Adrenal gland (tissue), 5 donors: ENCODE results near the gene SUCLG2.

Experiments used
- POLR2A ChIP-seq, 2 donors: fragments of 450-650 bp; IDR thresholded peaks; one replicate each; pipeline ENCODE4 v1.6.1; 2017; ENCODE audit warnings: antibody characterized with exemption in 2 of 2, mild to moderate bottlenecking in 2 of 2, moderate library complexity in 1 of 2
- TF ChIP-seq, protein P1 (sequence below), 6 experiments: fragments of 450-650 bp in 4 of 6; fragments of 200-600 bp in 2 of 6; sonication (generic) in 1 of 6; IDR thresholded peaks; 1 replicate in 5 of 6; 2 replicates in 1 of 6; pipeline versions ENCODE4 v1.5.1 to v1.8.0; 2016 to 2021; ENCODE audit warnings: antibody characterized with exemption in 6 of 6, mild to moderate bottlenecking in 2 of 6, moderate library complexity in 1 of 6
- donor health status: DM: no; HTN: no; CAD: no.

DNA sequence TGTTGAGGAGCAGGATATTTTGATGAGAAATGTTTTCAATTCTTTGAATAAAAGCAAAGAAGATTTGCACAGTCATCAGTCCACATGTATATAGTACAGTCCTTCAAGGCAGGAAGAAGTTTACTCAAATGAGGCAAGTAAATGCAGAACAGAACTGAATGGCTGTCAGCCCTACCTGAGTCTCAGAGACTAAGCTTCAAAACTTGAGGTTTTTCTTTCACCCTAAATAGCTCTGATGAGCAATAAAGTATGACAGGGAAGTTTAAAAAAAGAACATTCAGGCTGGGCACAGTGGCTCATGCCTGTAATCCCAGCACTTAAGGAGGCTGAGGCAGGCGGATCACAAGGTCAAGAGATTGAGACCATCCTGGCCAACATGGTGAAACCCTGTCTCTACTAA is 232.5 kb downstream of the SUCLG2 start:
- TF ChIP-seq, protein P1, sequence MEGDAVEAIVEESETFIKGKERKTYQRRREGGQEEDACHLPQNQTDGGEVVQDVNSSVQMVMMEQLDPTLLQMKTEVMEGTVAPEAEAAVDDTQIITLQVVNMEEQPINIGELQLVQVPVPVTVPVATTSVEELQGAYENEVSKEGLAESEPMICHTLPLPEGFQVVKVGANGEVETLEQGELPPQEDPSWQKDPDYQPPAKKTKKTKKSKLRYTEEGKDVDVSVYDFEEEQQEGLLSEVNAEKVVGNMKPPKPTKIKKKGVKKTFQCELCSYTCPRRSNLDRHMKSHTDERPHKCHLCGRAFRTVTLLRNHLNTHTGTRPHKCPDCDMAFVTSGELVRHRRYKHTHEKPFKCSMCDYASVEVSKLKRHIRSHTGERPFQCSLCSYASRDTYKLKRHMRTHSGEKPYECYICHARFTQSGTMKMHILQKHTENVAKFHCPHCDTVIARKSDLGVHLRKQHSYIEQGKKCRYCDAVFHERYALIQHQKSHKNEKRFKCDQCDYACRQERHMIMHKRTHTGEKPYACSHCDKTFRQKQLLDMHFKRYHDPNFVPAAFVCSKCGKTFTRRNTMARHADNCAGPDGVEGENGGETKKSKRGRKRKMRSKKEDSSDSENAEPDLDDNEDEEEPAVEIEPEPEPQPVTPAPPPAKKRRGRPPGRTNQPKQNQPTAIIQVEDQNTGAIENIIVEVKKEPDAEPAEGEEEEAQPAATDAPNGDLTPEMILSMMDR (IDR thresholded peaks at IDR 0.05) = no peak
- no peak for TF ChIP-seq POLR2A (IDR thresholded peaks at IDR 0.05)
